Body of pancreas (tissue), 4 donors: ENCODE measurements around the gene ECPAS. TPM values are rescaled to one million over a fixed set of nuclear protein-coding genes. Genes with fewer than 3 reads are reported as not detected.

ENCODE experiments used
- ATAC-seq: fragments of 150-250 bp; one replicate; pipeline ENCODE4 v1.9.1; 2016
- DNase-seq, 4 donors: peaks; one replicate each; pipeline ENCODE4 v3.0.0-alpha.2; 2019
- H3K27ac ChIP-seq, 4 donors: fragments of 200-600 bp; sonication (generic); 1 replicate in 3 of 4; 2 replicates in 1 of 4; pipeline versions ENCODE4 v1.5.1 to v1.6.1; 2016 to 2019; ENCODE audit warnings: mild to moderate bottlenecking in 1 of 4, mixed read lengths in 1 of 4, moderate library complexity in 1 of 4
- H3K27me3 ChIP-seq, 2 donors: fragments of 200-600 bp; sonication (generic); one replicate each; pipeline ENCODE4 v1.6.0; 2016; ENCODE audit warnings: mild to moderate bottlenecking in 1 of 2
- H3K36me3 ChIP-seq, 2 donors: fragments of 200-600 bp; sonication (generic); replicated peaks in 1 of 2; 2 replicates each; pipeline ENCODE4 v1.5.1; 2016; ENCODE audit warnings: low read depth in 2 of 2; ENCODE audit not compliant: insufficient read depth in 1 of 2
- H3K4me1 ChIP-seq: fragments of 200-600 bp; sonication (generic); one replicate; pipeline ENCODE4 v1.6.0; 2016
- H3K4me3 ChIP-seq, 2 donors: fragments of 200-600 bp; sonication (generic); 1 replicate in 1 of 2; 2 replicates in 1 of 2; pipeline ENCODE4 v1.5.1; 2016 to 2019
- H3K9me3 ChIP-seq, 3 donors: fragments of 200-600 bp; sonication (generic); 1 replicate in 2 of 3; 2 replicates in 1 of 3; pipeline ENCODE4 v1.5.1; 2016
- CTCF ChIP-seq, 7 experiments: fragments of 450-650 bp in 4 of 7; fragments of 200-600 bp in 3 of 7; sonication (generic) in 3 of 7; IDR thresholded peaks; one replicate each; pipeline ENCODE4 v1.5.1; 2016 to 2019; ENCODE audit warnings: antibody characterized with exemption in 7 of 7
- POLR2A ChIP-seq, 3 donors: fragments of 450-650 bp; IDR thresholded peaks; one replicate each; pipeline ENCODE4 v1.6.1; 2016; ENCODE audit warnings: antibody characterized with exemption in 3 of 3, mild to moderate bottlenecking in 2 of 3
- WGBS, 2 donors: methylation state at CpG; one replicate each; pipeline ENCODE4 v1.1.5; 2017; 5-methylcytosine and 5-hydroxymethylcytosine counted together
- intact Hi-C: fragments of 100-400 bp; cut with DNase I; formaldehyde crosslinking; loops from one replicate; pipeline ENCODE4 v1.15.1; 2023
- total RNA-seq, 2 donors: library from RNA; depleted of rRNA; stranded (reverse); fragments of >200 nt; gene quantifications; one replicate each; pipeline ENCODE4 v1.1.0, GENCODE V29; 2016

The ECPAS gene
- total RNA-seq, 2 donors from 2014 or later, result 35.3 to 57.6 TPM

GRCh38 chr9:111483439-111483857 lies 735 bp downstream of the ECPAS start:
- TF ChIP-seq CTCF (IDR thresholded peaks at IDR 0.05), result no peak
- TF ChIP-seq POLR2A (IDR thresholded peaks at IDR 0.05), result no peak

DNA sequence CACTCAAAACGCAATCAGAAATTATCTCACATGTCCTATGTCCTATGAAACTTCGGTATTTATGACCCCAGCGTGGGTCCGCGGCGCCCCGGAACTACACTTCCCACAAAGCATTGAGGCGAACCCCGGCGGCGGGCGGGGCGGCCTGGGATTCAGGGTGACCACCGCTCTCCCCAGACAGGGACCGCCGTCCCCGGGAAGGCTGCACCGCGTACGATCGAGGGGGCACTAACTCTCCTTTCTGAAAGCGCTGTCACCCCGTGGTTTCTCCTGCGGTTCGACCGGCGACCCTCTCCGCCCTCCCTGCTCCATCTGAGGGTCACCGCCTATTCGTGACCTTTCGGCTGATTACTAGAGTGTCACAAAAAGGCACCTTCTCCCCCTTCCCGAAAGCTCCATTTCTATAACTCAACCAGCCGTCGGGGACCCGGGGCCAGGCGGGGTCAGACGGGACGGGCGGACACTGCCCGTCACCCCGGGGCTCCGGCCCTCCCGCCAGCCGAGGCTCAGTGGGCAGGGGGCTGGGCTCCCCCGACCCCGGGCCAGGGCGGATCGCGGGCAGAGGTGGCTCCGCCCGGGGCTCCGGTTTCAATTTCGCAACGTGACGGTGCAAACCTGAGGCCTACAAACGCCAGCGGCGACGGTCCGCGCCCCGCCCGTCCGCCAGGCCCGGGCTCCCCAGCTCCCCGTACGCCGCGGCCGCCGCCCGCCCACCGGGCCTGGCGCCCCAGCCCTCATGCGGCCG lies 1.3 kb downstream of the ECPAS start:
- WGBS, 2 donors, result 0% methylated on average over 24 to 64 of the region's 76 CpGs
- ATAC-seq (peak; percentile 70), DNase-seq (peak; percentile 69 to 77 (median 72))
- H3K27ac ChIP-seq, result peak overlapping the region; percentile 86 to 97 (median 97)
- H3K9me3 ChIP-seq, result no peaks in the 10 kb centered on the region
- H3K36me3 ChIP-seq, result no peaks in the 10 kb centered on the region
- TF ChIP-seq POLR2A (IDR thresholded peaks at IDR 0.05) (peak; percentile 45 to 82 (median 75)), CTCF (IDR thresholded peaks at IDR 0.05) (no peak)
- intact Hi-C loops, result no loop called here
- peaks cover 25% of the 10 kb centered on the region for H3K4me1 ChIP-seq
- peak overlapping the region; percentile 60 to 95 for H3K4me3 ChIP-seq
- no peaks in the 10 kb centered on the region for H3K27me3 ChIP-seq

More at GRCh38 chr9:111483439-111483857, 735 bp downstream of the ECPAS start:
- peak overlapping the region; percentile 86 to 97 (median 97) for H3K27ac ChIP-seq
- peak; percentile 54 for ATAC-seq
- 0% methylated on average over 67 of the region's 78 CpGs; no CpG with 5 or more reads in 1 of the 2 donors for WGBS, 2 donors
- H3K4me3 ChIP-seq, result no peak overlapping the region
- intact Hi-C loops, result no loop called here
- H3K4me1 ChIP-seq, result peaks cover 25% of the 10 kb centered on the region
- no peaks in the 10 kb centered on the region for H3K27me3 ChIP-seq
- H3K9me3 ChIP-seq, result no peaks in the 10 kb centered on the region
- DNase-seq, result no peak
- no peaks in the 10 kb centered on the region for H3K36me3 ChIP-seq

- DNase-seq (no peak), ATAC-seq (no peak)
- Histone ChIP-seq H3K27me3 (no peaks in the 10 kb centered on the region), H3K27ac (peak overlapping the region; percentile 33 to 97 (median 97)), H3K9me3 (no peaks in the 10 kb centered on the region), H3K36me3 (no peaks in the 10 kb centered on the region), H3K4me3 (peak overlapping the region; percentile 60 to 95), H3K4me1 (peaks cover 27% of the 10 kb centered on the region)
- TF ChIP-seq CTCF (IDR thresholded peaks at IDR 0.05) (no peak), POLR2A (IDR thresholded peaks at IDR 0.05) (no peak)
- 16 to 18% methylated on average over 13 of the region's 13 CpGs for WGBS, 2 donors
- intact Hi-C loops, result no loop called here
These were observed 2.1 kb downstream of the ECPAS start for GRCh38 chr9:111481885-111482636.

DNA sequence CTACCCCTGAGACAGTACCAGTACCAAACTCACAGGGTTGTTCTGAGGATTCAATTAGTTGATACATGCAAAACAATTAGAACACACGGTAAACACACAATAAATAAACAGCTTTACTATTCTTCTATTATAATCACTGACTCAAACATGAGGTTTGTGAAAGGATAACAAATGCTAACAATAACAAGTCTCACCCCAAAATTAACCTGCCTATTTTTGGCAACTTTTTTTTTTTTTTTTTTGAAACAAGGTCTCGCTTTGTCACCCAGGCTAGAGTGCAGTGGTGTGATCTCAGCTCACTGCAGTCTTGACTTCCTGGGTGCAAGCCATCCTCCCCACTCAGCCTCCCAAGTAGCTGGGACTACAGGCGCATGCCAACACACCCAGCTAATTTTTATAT lies 6.5 kb downstream of the ECPAS start:
- WGBS, 2 donors, result 95 to 96% methylated on average over 3 of the region's 3 CpGs
- H3K36me3 ChIP-seq, result no peaks in the 10 kb centered on the region
- H3K4me1 ChIP-seq, result peaks cover 39% of the 10 kb centered on the region
- no peaks in the 10 kb centered on the region for H3K27me3 ChIP-seq
- intact Hi-C loops, result no loop called here
- ATAC-seq (no peak), DNase-seq (no peak)
- H3K27ac ChIP-seq, result no peak overlapping the region
- TF ChIP-seq POLR2A (IDR thresholded peaks at IDR 0.05), result no peak
- TF ChIP-seq CTCF (IDR thresholded peaks at IDR 0.05), result no peak
- H3K9me3 ChIP-seq, result no peaks in the 10 kb centered on the region
- no peak overlapping the region for H3K4me3 ChIP-seq
